ENCODE measurements around the gene PET100.

PET100 gene

DNA sequence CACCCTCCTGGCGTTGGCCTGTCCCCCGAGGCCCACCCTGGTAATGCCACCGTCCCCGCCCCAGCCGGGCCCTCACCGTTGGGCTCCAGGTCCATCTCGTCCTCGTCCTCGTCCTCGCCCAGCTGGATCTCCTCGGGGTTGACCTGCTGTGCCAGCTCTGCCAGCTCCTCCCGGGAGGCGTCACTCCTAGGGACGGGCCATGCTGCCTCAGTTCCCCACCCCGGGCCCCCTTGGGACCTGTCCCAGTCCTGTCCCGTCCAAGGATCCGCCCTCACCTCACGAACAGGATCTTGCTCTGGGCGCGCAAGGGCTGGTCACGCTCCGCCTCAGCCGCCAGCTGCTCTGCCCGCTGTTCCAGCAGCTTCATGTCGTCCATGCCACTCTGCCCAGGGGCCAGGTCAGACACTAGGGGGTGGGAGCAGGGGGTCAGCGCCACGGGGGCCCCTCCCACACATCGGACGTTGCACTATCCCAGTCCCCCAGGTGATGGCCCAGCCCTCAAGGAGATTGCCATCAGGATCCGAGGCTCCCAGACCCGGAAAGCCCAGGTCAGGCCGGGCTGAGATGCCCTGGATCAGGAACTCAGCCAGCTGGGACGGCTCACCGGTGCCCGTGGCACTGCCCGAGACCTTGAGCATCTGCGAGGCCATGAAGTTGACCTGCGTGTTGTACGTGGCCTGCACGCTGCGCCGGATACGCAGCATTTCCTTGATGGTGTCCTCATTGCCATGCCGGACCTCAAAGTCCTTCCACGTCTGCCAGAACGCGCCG is 9.7 kb upstream of the PET100 start:
- TF ChIP-seq, protein P1, sequence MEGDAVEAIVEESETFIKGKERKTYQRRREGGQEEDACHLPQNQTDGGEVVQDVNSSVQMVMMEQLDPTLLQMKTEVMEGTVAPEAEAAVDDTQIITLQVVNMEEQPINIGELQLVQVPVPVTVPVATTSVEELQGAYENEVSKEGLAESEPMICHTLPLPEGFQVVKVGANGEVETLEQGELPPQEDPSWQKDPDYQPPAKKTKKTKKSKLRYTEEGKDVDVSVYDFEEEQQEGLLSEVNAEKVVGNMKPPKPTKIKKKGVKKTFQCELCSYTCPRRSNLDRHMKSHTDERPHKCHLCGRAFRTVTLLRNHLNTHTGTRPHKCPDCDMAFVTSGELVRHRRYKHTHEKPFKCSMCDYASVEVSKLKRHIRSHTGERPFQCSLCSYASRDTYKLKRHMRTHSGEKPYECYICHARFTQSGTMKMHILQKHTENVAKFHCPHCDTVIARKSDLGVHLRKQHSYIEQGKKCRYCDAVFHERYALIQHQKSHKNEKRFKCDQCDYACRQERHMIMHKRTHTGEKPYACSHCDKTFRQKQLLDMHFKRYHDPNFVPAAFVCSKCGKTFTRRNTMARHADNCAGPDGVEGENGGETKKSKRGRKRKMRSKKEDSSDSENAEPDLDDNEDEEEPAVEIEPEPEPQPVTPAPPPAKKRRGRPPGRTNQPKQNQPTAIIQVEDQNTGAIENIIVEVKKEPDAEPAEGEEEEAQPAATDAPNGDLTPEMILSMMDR (IDR thresholded peaks at IDR 0.05; ENCODE audit: insufficient read depth, low read depth, low read length, missing control alignments): no peak
- H3K4me3 ChIP-seq (ENCODE audit: low read length): no peak overlapping the region
- no peak for DNase-seq (ENCODE audit: low read depth)

- DNase-seq (ENCODE audit: low read depth): no peak
- TF ChIP-seq, protein P1 (IDR thresholded peaks at IDR 0.05; ENCODE audit: insufficient read depth, low read depth, low read length, missing control alignments): no peak
- no peak overlapping the region for H3K4me3 ChIP-seq (ENCODE audit: low read length)
Measured at GRCh38 chr19:7620442-7621412, 8.9 kb upstream of the PET100 start.

- TF ChIP-seq, protein P1 (IDR thresholded peaks at IDR 0.05; ENCODE audit: insufficient read depth, low read depth, low read length, missing control alignments): no peak
- no peak overlapping the region for H3K4me3 ChIP-seq (ENCODE audit: low read length)
- DNase-seq (ENCODE audit: low read depth): no peak
Measured at GRCh38 chr19:7622933-7623685, 6.5 kb upstream of the PET100 start.

DNA sequence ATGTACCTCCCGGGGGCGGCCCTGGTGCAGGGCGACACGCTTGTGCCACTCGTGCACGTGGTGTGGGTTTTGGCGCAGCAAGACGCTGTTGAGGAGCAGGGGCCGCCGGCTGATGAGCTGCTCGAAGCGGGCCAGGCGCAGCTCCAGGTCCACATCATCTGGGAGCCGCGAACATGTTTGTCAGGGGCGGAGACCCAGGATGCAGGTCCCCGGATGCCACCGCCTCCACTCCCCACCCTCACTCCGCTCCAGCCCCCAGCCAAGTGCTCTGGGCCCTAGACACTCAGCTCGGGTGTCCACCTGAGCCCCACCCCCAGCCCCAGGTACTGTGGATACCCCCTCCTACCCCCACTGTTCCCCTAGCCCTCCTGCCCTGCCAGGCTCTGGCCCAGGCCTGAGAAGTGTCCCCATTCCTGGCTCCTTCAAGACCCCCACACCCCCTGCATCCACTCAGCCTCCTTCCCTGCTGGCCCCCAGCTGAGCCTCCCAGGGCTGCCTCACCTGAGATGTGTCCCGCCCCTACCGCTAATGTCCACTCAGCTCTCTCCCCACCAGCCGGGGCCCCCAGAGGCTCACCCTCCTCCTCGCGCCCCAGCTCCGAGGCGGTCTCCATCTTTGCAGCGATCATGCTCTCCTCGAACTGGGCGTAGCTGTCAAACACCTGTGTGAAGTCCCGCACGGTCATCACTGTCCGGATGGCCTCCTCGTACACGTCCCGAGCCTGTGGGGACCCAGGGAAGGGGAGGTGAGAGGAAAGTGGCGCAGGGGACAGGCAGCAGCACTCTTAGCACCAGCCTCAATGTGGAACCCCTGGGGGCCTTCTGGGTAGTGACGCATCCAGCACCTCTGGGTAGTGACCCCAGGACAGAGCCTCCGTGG is 5.6 kb upstream of the PET100 start:
- TF ChIP-seq, protein P1 (IDR thresholded peaks at IDR 0.05; ENCODE audit: insufficient read depth, low read depth, low read length, missing control alignments): no peak
- DNase-seq (ENCODE audit: low read depth): no peak
- no peak overlapping the region for H3K4me3 ChIP-seq (ENCODE audit: low read length)

DNA sequence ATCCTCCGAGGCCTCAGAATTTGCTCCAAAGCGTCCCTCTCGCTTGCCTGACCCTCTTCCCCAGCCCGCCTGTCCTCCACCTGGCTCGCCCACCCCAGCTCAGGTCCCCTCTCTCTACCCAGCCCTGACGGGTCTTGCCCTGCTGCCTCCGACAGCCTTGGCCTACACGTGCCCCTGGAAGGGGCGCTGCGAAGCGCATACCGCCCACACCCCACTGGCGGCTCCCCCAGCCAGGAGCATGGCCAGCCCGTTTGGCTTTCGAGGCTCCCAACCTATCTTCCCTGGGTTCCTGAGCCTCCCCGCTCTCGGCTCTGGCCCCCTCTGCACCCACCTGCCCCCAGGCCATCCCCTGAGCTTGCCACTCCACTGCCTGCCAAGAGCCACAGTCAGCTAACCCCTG is 4.8 kb upstream of the PET100 start:
- H3K4me3 ChIP-seq (ENCODE audit: low read length): no peak overlapping the region
- no peak for DNase-seq (ENCODE audit: low read depth)
- TF ChIP-seq, protein P1 (IDR thresholded peaks at IDR 0.05; ENCODE audit: insufficient read depth, low read depth, low read length, missing control alignments): no peak
